ENCODE results near the gene SRSF4. TPM values are rescaled to one million over a fixed set of nuclear protein-coding genes. Genes with fewer than 3 reads are reported as not detected.

Gene SRSF4
- polyA plus RNA-seq, 1 of the 3 experiments (the other 2 are of a cell fraction) = 62.6 TPM

DNA sequence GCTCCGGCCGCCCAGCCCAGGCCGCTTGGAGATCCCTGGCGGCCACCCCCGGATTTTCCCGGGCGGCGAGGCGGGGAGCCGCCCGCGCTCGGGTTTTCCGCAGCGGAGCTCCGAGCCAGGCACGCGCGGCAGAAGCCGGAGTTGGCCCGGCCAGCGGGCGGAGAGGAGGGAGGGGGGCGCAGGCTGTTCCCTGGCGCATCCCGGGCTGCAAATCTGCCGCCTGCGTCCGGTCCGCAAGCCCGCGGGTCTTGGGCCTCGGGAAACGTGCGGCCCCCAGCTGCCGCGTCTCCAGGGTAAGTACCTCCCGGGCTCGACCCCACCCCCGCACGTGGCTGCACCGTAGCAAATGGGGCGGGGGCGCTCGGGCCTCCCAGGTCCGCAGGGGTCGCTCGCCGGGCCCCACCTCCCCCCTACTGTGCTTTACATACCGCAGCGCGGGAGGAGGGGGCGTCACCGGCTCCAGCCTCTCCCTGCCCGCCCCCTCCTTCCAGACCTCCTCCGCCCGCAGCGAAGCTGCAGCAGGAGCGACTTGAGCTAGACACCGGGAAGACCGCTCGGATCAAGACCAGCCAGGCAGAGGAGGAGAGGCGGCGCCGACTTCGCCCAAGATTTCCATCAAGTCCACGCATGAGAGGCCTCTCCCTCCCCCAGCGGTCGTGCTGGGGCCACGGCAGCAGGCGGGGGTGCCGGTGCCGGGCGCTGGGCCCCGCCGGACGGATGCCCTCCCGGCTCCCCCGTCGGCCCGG lies 59.6 kb downstream of the SRSF4 start:
- no peak overlapping the region for H2AFZ ChIP-seq (ENCODE audit: low read depth)
- WGBS (ENCODE audit: low lambda C conversion rate) = 65% methylated on average over 10 of the region's 81 CpGs
- H3K27me3 ChIP-seq (ENCODE audit: insufficient read depth) = no peaks in the 10 kb centered on the region
- no peaks in the 10 kb centered on the region for H4K20me1 ChIP-seq (ENCODE audit: insufficient read depth)
- H3K4me2 ChIP-seq = peak overlapping the region; percentile 24; the same call in 1 of the 2 replicates
- H3K4me3 ChIP-seq (ENCODE audit: low read depth in 2 of 2, low read length in 1 of 2) = peak overlapping the region in 1 of 2 experiments; percentile 37; a peak in 2 of 4 replicates
- peaks cover 3% of the 10 kb centered on the region for H3F3A ChIP-seq (replicated peaks; ENCODE audit: insufficient read depth)
- H3K79me2 ChIP-seq (ENCODE audit: insufficient read depth) = no peaks in the 10 kb centered on the region
- DNase-seq = peak; percentile 79
- no peak overlapping the region for H3K27ac ChIP-seq (ENCODE audit: low read depth in 2 of 2, low read length in 1 of 2)
- TF ChIP-seq NFIC (IDR thresholded peaks at IDR 0.05; ENCODE audit: borderline replicate concordance) (no peak), MAX (IDR thresholded peaks at IDR 0.05; ENCODE audit: low read depth) (0 out of 2 replicates have a peak, but pooled peaks have one; percentile 30)
- no peaks in the 10 kb centered on the region for H3K36me3 ChIP-seq (replicated peaks in 1 of 2; ENCODE audit: control insufficient read depth in 1 of 2, insufficient read depth in 2 of 2, low read length in 1 of 2)
- no peaks in the 10 kb centered on the region for H3K9me2 ChIP-seq
- POLR2A ChIA-PET = interaction anchor here (0.8 to 2.4 kb wide), 2 partner anchors 9 to 59 kb away, joined by 3 to 7 read pairs; partner anchors contain the start of gene SRSF4
- CTCF ChIA-PET = interaction anchor here (0.7 to 3.3 kb wide), 23 partner anchors 8 to 245 kb away, joined by 3 to 20 read pairs (median 4); partner anchors contain the start of gene SRSF4
- H3K9ac ChIP-seq = no peak overlapping the region
- peaks cover 0 to 9% of the 10 kb centered on the region in 2 experiments; a peak in 1 of 4 replicates for H3K4me1 ChIP-seq (ENCODE audit: control insufficient read depth in 1 of 2, insufficient read depth in 2 of 2, low read depth in 1 of 2, low read length in 1 of 2)
- H3K9me3 ChIP-seq = no peaks in the 10 kb centered on the region

DNA sequence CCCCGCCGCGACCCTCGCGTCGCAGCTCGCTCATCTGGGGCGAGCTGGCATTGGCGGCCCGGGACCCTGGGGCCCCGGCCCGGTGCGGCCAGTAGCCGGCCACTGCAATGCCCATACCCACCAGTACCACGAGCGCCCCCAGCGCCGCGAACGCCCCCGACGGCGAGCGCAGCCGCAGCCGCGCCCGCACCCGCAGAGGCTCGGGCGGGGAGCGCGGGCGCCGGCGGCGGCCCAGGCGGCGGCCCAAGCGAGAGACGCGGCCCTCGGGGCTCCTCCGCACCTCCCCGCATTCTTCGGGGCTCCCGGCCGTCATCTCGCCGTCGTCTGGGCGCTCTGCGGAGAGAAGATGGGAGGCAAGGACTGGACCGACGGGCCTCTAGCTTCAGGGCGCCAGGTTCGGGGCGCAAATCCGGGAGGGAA lies 60.2 kb downstream of the SRSF4 start:
- CTCF ChIA-PET = interaction anchor here (0.7 to 3.3 kb wide), 29 partner anchors 9 to 244 kb away, joined by 3 to 20 read pairs (median 4); partner anchors contain the start of gene SRSF4
- H3K4me3 ChIP-seq (ENCODE audit: low read depth in 2 of 2, low read length in 1 of 2) = peak overlapping the region in 1 of 2 experiments; percentile 37; a peak in 2 of 4 replicates

More for the DNA sequence above, 60.2 kb downstream of the SRSF4 start:
- no peaks in the 10 kb centered on the region for H3K27me3 ChIP-seq (ENCODE audit: insufficient read depth)
- H3K4me1 ChIP-seq (ENCODE audit: control insufficient read depth in 1 of 2, insufficient read depth in 2 of 2, low read depth in 1 of 2, low read length in 1 of 2) = peaks cover 0 to 9% of the 10 kb centered on the region in 2 experiments; a peak in 1 of 4 replicates
- no peak overlapping the region for H3K9ac ChIP-seq
- no peaks in the 10 kb centered on the region for H3K9me2 ChIP-seq
- H3K9me3 ChIP-seq = no peaks in the 10 kb centered on the region
- peak; percentile 84 for DNase-seq
- H3K36me3 ChIP-seq (replicated peaks in 1 of 2; ENCODE audit: control insufficient read depth in 1 of 2, insufficient read depth in 2 of 2, low read length in 1 of 2) = no peaks in the 10 kb centered on the region
- POLR2A ChIA-PET = interaction anchor here (0.8 to 2.4 kb wide), 2 partner anchors 8 to 60 kb away, joined by 3 to 7 read pairs; partner anchors contain the start of gene SRSF4
- TF ChIP-seq FOSL2 (IDR thresholded peaks at IDR 0.05; ENCODE audit: borderline replicate concordance, low read depth) (no peak), CTCF (IDR thresholded peaks at IDR 0.05) (0 out of 2 replicates have a peak, but pooled peaks have one; percentile 8)
- H3F3A ChIP-seq (replicated peaks; ENCODE audit: insufficient read depth) = peaks cover 3% of the 10 kb centered on the region
- H4K20me1 ChIP-seq (ENCODE audit: insufficient read depth) = no peaks in the 10 kb centered on the region
- H3K4me2 ChIP-seq = peak overlapping the region; percentile 24; the same call in 1 of the 2 replicates
- H3K27ac ChIP-seq (ENCODE audit: low read depth in 2 of 2, low read length in 1 of 2) = no peak overlapping the region
- no CpG with 5 or more reads among the region's 59 CpGs for WGBS (ENCODE audit: low lambda C conversion rate)
- H2AFZ ChIP-seq (ENCODE audit: low read depth) = no peak overlapping the region
- H3K79me2 ChIP-seq (ENCODE audit: insufficient read depth) = no peaks in the 10 kb centered on the region

Measured in SK-N-SH (cell line).